Mucosa of descending colon (tissue), 3 donors: ENCODE measurements around the gene ZBTB22. TPM values are rescaled to one million over a fixed set of nuclear protein-coding genes. Genes with fewer than 3 reads are reported as not detected.
"Not testable (repeated sequence)": the region's sequence is repeated elsewhere in the genome, so short reads cannot be mapped to it uniquely, and the experiment has no call there.

Source experiments
- ATAC-seq: fragments of 200-7000 bp; cut with Tn5 transposase; one replicate; pipeline ENCODE4 v1.9.1; 2020; ENCODE audit warnings: mild to moderate bottlenecking, moderate library complexity
- DNase-seq, 3 donors: peaks; one replicate each; pipeline ENCODE4 v3.0.0-alpha.2; 2020
- H3K36me3 ChIP-seq: fragments of 200-600 bp; one replicate; pipeline ENCODE4 v1.8.0; 2021; ENCODE audit warnings: low read depth, mild to moderate bottlenecking
- H3K4me1 ChIP-seq: fragments of 200-600 bp; one replicate; pipeline ENCODE4 v1.8.0; 2021; ENCODE audit warnings: low read depth, mild to moderate bottlenecking
- H3K4me3 ChIP-seq: fragments of 200-600 bp; one replicate; pipeline ENCODE4 v1.8.0; 2021; ENCODE audit warnings: mild to moderate bottlenecking
- H3K9me3 ChIP-seq: fragments of 200-600 bp; one replicate; pipeline ENCODE4 v1.8.0; 2021; ENCODE audit warnings: mild to moderate bottlenecking
- intact Hi-C, 2 donors: fragments of 100-400 bp; cut with DNase I in 1 of 2; cut with micrococcal nuclease in 1 of 2; formaldehyde crosslinking; loops; one replicate each; pipeline versions ENCODE4 v1.11.0 to v1.11.1; 2022; cut with DNase I, micrococcal nuclease
- total RNA-seq, 3 donors: library from RNA; stranded (reverse); fragmentation: NEBNext Ultra II Directional in 2 of 3; extraction: Animal tissue kit (Norgen Biotek cat#: 25700) in 2 of 3; gene quantifications; one replicate each; pipeline versions ENCODE4 v1.2.1 to v1.2.4, GENCODE V29; 2021 to 2023
- TF ChIP-seq, protein P1 (sequence below): fragments of 200-600 bp; IDR thresholded peaks from one replicate; pipeline ENCODE4 v1.8.0; 2022; ENCODE audit warnings: antibody characterized with exemption, mild to moderate bottlenecking
- donor health status: DM: no; HTN: no; CAD: no; lungs with moderate emphysema.
- donor health status: DM: no; HTN: no; CAD: no.
- donor health status: DM: no; HTN: yes; CAD: no.

ZBTB22 gene
- total RNA-seq, 3 donors from 2014 or later, result 18.5 to 23.7 (median 20.1) TPM

DNA sequence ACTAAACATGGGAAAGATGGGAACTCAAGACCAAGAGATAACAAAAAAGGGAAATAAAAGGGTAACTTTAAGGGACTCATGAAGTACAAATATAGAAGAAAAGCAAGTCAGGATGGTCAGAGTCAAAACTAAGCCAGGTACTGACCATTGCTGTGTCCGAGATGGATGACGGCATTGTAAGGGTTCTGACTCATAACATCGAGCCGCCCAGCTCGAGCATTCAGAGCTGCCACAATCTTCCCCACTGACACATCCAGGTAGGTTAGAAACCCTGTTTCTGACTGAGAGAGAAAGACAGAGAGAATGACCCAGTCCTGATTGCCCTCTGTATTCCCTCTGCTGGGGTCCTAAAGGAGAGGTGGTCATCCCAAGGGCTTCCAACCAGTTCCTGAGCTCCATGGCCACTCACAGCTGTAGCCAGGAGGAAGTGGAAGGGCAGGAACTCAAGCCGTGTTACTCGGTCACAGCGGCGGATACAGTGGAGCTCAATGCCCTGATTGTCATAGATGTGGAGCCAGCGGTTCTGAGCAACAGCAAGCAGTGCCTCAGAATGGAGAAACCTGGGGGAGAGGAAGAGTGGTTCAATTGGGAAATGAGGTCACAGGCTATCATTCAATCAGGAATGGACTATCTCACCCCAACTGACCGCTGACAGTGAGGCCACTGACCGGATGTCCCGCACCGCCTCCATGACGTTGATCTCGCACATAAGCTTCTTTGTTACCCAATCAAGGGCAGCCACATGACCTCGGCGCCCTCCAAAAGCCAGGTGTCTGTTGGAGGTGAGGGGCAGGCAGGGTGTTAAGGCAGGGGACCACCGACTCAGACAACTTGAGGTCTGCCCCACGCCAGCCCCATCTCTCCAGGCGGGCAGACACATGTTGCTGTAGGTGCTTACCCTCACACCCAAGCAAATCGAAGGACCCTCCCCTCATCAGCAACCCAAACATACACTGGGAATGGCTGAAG is 30.3 kb downstream of the ZBTB22 start:
- peak in 1 of 3 donors; percentile 34 for DNase-seq
- ATAC-seq, result no peak
- Histone ChIP-seq H3K36me3 (no peaks in the 10 kb centered on the region), H3K9me3 (no peaks in the 10 kb centered on the region), H3K4me3 (no peak overlapping the region), H3K4me1 (peaks cover 18% of the 10 kb centered on the region)
- TF ChIP-seq, protein P1, sequence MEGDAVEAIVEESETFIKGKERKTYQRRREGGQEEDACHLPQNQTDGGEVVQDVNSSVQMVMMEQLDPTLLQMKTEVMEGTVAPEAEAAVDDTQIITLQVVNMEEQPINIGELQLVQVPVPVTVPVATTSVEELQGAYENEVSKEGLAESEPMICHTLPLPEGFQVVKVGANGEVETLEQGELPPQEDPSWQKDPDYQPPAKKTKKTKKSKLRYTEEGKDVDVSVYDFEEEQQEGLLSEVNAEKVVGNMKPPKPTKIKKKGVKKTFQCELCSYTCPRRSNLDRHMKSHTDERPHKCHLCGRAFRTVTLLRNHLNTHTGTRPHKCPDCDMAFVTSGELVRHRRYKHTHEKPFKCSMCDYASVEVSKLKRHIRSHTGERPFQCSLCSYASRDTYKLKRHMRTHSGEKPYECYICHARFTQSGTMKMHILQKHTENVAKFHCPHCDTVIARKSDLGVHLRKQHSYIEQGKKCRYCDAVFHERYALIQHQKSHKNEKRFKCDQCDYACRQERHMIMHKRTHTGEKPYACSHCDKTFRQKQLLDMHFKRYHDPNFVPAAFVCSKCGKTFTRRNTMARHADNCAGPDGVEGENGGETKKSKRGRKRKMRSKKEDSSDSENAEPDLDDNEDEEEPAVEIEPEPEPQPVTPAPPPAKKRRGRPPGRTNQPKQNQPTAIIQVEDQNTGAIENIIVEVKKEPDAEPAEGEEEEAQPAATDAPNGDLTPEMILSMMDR, result no peak
- intact Hi-C loops, result no loop called here

DNA sequence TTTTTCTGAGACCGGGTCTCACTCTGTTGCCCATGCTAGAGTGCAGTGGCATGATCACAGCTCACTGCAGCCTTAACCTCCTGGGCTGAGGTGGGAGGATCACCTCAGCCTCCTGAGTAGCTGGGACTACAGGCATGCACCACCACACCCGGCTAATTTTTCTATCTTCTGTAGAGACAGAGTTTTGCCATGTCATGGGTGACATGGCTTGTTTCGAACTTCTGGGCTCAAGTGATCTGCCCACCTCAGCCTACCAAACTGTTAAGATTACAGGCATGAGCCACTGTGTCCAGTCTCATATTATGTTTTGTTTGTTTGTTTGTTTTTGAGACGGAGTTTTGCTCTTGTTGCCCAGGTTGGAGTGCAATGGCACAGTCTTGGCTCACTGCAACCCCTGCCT is 32.3 kb downstream of the ZBTB22 start:
- ATAC-seq, H3K4me3 ChIP-seq, intact Hi-C loops, H3K4me1 ChIP-seq, H3K36me3 ChIP-seq, DNase-seq, H3K9me3 ChIP-seq: not testable (repeated sequence)

DNA sequence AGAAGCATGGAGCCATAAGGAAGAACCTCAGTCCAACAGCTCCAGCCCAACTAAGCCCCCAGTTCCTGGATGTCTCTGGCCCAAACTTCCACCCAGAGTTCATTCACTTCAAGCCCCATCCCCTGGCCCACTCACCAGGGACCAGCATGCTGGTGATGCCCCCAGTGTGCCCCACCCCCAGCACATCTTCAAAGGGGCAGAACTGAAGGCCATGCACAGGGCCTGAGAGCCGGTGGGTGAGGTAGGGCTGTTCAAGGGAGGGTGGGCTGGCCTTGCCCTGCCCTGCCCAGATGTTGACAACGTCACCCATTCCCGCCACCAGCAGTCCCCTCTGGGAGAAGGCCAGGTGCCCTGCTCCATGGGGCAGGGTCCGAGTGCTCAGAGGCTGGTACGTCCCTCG is 37.0 kb downstream of the ZBTB22 start:
- Histone ChIP-seq H3K4me1 (peaks cover 18% of the 10 kb centered on the region), H3K9me3 (no peaks in the 10 kb centered on the region), H3K36me3 (no peaks in the 10 kb centered on the region), H3K4me3 (no peak overlapping the region)
- no peak for ATAC-seq
- intact Hi-C loops, result no loop called here
- DNase-seq, result no peak
- TF ChIP-seq, protein P1, result no peak

DNA sequence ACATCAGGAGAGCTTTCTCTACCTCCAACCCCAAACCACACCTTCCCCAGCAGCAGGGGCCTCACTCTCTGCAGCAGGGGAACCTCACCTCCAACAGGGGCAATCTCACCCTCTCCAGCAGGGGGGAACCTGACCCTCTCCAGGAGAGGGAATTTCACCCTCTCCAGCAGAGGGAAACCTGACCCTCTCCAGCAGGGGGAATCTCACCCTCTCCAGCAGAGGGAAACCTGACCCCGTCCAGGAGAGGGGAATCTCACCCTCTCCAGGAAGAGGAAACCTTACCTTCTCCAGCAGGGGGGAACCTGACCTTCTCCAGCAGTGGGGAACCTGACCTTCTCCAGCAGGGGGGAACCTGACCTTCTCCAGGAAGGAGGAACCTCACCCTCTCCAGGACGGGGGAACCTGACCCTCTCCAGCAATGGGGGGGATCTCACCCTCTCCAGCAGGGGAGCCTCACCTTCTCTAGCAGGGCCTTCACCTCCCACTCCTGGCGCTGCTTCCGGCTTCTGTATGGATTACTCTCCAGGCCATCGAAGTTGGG is 37.5 kb downstream of the ZBTB22 start:
- intact Hi-C loops, result no loop called here
- DNase-seq, result no peak
- Histone ChIP-seq H3K36me3 (no peaks in the 10 kb centered on the region), H3K4me3 (no peak overlapping the region), H3K9me3 (no peaks in the 10 kb centered on the region), H3K4me1 (peaks cover 20% of the 10 kb centered on the region)
- TF ChIP-seq, protein P1, result no peak
- peak; percentile 5 for ATAC-seq

DNA sequence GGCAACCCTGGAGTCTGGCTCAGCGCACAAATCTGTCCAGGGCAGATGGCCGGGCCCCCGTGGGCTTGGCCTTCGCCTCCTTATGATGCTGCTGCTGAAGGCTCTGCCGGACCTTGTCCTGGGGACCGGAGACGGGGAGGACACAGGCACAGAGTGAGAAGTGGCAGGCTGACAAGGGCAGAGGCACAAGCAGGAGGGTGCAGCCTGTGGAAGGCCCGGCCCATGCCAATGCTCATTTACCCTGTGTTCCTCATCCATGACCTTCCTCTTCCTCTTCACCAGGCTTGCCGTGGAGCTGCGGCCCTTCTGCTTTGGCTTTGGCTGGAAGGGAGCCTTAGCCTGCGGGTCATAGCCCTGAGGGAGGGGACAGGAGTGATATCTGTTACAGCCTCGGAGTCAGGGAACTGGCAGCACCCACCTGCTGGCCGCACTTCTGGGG is 38.3 kb downstream of the ZBTB22 start:
- ATAC-seq, result no peak
- TF ChIP-seq, protein P1, result no peak

DNA sequence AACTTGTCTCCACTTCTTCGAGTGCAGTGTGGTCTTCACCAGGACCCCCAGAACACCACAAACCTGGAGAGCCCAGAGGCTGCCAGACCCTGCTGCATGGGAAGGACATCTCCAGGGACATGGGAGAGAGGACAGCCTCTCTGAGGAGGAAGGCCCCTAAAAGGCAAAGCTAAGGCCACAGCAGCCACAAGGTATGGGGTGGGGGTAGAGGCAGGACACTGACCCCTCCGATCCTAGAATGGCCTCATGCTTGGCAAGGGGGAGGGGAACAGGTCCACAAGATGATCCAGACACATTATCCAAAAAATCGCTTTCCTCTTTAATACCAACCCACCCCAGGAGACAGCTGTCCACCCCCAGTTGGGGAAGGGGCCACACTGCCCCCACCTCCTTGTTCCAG is 38.7 kb downstream of the ZBTB22 start:
- H3K4me3 ChIP-seq, result no peak overlapping the region
- no peaks in the 10 kb centered on the region for H3K9me3 ChIP-seq
- no peaks in the 10 kb centered on the region for H3K36me3 ChIP-seq
- H3K4me1 ChIP-seq, result peaks cover 33% of the 10 kb centered on the region
- intact Hi-C loops, result no loop called here
- ATAC-seq (no peak), DNase-seq (no peak)
- TF ChIP-seq, protein P1, result no peak

More for the DNA sequence above, 38.3 kb downstream of the ZBTB22 start:
- no peaks in the 10 kb centered on the region for H3K36me3 ChIP-seq
- peak in 1 of 3 donors; percentile 33 for DNase-seq
- no peak overlapping the region for H3K4me3 ChIP-seq
- intact Hi-C loops, result no loop called here
- H3K4me1 ChIP-seq, result peaks cover 28% of the 10 kb centered on the region
- H3K9me3 ChIP-seq, result no peaks in the 10 kb centered on the region
